CD1c-positive myeloid dendritic cell (primary cell): ENCODE results near the gene PLAC8.
A peak's percentile ranks its signal among the peaks of the same experiment; 100 is the strongest.
"Not testable (repeated sequence)": the region's sequence is repeated elsewhere in the genome, so short reads cannot be mapped to it uniquely, and the experiment has no call there.

Experiments
- DNase-seq: peaks from one replicate; pipeline ENCODE4 v3.0.0-alpha.2; 2016; ENCODE audit errors: extremely low spot score

PLAC8 gene

DNA sequence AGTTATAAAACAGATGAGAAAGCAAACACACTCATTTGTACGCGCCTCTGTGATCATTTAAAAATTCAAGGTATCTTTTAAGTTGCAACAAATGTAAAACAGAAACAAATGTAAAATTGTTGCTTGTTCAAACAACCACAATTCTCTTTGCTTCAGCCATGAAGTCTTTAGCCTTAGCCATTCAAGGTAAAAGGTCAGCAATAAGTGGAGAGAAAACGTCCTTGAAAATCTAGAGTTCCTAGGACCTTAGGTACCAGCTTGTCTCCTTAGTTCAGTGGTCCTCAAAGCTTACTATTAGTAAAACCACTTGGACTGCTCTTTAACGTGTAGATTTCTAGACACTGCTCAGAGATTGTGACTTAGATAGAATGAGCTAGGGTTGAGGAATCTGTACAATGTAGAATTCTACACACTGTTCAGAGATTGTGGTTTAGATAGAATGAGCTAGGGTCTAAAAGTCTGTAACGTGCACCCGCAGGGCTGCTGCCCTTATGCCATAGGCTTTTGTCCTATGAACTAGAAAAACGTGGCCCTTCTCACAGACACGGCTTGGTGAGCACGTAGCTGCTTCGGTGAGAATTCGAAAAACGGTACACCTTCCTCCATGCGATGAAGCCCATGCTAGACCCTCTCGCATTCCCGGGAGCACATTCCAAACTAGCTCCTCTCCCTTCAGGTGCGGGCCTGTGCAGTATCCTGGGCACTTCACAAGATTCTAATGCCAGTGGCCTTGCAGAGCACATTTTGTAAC lies 1.7 kb downstream of the PLAC8 start:
- DNase-seq: no peak

DNA sequence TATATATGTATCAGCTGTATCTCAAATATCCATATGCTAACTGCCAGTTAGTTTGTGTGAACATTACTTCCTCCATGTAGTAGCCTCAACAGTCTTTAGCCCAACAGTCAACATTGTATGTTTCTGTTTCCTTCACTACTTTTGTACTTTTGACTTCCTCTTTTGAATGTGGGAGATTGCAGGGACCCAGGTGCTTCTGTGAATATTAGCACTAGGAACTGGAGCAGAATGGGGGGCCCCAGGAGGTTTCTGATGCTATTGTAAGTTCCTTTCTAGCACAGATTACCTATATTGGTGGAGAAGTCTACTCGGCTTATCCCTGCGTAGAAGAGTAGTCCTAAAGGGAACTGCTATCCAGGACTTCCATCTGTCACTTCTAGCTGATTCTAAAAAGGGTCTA lies 2.3 kb downstream of the PLAC8 start:
- DNase-seq: peak; percentile 65

DNA sequence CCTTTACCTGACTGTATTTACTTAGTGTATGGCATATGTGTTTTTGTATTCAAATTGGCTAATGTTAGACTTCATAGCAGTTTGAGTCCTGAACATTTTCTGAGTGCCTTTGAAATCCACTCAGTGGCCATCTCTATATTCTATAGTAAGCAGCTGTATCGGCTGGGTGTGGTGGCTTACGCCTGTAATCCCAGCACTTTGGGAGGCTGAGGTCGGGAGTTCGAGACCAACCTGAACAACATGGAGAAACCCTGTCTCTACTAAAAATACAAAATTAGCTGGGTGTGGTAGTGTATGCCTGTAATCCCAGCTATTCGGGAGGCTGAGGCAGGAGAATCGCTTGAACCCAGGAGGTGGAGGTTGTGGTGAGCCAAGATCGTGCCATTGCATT lies 2.8 kb downstream of the PLAC8 start:
- DNase-seq: not testable (repeated sequence)

DNA sequence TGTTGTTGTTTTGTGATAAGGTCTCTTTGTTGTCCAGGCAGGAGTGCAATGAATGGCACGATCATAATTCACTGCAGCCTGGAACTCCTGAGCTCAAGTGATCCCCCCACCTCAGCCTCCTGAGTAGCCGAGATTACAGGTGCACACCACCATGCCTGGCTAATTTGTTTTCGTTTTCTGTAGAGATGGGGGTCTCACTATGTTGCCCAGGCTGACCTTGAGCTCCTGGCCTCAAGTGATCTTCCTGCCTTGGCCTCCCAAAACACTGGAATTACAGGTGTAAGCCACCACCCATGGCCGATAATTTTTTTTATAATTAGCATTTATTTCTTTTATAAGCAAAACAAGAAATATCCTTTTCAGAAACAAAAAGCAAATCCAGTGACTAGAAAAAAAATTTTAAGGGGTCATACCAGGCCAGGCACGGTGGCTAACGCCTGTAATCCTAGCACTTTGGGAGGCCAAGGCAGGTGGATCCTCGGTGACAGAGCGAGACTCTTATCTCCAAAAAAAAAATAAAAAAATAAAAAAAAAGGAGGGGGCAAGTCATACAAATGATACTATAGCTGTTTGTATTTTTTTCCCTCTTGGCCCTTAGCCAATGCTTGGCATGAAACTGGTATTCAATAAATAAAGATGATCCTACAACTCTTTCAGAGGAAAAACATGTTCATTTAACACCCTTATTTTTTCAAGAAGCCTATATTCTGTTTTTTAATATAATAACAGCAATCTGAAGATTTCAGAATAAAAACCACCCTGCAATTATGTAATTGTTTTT lies 3.4 kb downstream of the PLAC8 start:
- no peak for DNase-seq

DNA sequence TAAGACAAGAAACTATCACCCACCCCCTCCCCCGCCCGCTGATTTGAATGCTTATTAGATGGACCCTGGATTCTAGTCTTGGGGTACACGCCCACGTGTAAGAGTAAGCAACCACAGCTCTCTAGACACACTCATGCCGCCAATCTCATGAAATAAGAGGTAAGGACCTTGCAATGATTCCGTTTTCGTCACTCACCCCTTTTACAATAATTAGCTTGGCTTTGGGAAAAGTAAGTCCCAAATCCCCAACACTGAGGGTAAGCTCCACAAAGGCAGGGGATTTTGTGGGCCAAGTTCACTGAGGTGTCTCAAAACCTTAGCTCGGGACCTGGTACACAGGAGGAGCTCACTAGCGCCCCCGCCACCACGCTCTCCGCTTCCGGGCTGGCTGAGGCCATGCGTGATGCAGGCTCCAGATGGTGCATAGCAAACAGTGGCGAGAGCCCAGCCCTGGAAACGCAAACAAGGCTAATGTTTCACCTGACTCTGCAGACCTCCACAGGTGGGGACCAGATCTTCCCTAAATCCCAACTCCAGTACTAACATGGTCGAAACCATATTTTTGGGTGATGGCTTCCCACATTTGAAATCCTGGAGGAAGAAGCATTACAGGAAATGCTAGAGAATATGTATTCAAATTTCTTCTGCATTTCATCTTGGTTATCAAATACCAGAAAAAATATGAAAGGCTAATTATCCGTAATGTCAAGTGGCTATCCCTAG lies 4.1 kb downstream of the PLAC8 start:
- DNase-seq: peak; percentile 90

DNA sequence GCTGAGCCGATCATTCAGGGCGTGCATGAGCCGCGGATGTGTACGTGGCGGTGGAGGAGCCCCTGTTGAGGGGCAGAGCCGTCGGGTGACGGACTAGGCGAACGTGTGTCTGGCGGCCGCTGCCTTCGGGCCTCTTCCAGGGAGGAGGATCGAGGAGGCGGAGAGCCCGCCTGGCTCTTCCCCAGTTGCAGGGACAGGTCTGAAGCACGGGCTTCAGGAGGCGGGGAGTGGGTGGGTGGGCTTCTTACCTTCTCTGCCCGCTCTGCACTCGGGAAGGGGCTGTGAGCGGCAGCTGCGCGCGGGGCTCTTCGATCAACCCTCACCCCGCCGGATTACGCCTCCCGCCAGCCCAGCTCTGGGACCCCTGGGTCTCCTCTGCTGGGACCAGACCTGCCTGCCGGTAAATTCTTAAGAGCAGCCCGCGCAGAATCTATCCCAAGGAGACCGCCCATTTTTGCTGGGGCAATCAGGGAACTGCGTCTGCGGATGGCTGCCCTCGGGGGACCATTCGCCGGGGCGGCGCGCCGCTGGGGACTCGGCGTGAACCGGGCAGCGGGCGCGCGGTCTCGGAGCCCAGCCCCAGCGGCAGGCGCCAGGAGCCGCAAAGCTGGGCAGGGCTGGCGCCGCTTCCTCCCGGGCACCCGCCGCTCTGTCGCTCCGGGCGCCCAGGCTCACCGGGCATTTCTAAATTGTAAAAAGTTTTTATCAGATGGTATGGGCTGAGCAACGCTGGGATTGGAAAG lies 4.9 kb downstream of the PLAC8 start:
- DNase-seq: peak; percentile 73

DNA sequence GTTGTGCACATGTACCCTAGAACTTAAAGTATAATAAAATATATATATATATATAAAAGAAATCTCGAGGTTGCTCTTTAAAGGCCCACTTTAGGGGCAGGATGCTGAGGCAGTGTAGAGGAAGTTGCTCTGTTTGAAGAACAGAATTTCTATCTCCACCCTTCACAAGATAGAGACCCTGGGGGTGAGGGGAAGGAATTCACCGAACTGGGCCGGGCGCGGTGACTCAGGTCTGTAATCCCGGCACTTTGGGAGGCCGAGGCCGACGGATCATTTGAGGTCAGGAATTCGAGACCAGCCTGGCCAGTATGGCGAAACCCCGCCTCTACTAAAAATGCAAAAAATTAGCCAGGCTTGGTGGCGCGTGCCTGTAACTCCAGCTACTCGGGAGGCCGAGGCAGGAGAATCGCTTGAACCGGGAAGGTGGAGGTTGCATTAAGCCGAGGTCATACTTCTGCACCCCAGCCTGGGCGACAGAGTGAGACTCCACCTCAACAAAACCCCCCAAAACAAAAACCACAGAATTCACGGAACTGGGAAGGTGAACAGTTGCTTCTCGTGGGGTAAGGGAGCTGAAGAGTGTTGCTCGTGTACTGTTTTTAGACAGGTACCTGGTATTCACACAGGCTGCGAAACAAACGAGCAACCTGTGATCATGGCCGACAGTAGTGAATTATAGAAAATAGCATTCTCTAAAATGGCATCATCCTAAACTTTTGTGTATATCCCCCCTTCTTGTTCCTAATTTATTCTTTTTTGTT lies 6.2 kb downstream of the PLAC8 start:
- DNase-seq: no peak

DNA sequence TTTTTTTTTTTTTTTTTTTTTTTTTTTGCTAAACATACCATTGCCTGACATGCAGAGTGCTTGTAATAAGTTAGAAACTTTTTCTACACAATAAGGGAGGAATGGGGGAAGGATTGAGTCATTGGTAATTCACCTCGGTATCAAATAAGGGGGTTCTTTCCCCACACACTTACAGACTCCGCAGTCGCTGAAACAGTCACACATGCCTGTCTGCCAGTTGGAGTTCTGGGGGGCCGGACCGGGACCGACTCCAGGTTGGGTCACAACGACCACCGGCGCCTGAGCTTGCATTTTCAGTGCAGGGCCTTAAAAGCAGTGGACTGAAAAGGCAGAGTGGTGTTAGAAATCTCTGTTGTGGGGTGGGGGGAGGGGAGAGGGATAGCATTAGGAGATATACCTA lies 6.9 kb downstream of the PLAC8 start:
- DNase-seq: no peak

DNA sequence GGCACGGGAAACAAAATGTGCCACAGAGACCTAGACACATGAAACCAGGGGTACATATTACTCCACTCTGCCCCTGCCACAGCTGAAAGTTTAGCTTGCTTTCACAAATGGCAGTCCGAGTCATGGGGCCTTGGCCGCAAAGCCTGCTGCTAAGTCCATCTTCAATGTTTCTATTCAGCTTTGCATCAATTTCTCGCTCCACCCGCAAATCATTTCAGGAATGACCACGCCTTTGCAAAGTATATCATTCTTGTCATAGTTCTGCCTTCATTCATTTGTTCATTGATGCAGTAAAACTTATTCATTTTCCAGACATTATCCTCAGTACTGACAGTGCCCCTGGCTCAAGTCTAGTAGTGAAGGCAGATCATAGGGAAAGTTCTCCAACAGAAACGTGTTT lies 9.5 kb downstream of the PLAC8 start:
- DNase-seq: no peak

DNA sequence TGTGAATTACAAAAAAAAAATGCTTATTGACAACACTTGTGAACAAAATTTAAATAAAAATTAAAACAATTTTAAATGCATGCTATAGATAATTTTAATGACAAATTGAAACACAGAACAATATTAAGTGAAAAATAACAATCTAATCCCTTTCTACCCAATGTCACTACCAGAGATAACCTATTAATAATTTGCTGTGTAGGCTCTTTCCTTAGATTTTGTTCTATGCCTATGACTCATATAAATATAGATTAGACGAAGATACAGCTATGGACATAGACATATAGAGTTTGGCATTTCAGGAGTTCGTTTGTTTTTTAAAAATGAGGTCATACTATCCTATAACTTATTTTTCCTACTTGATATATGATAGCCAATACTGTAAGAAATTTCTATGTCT lies 18.1 kb downstream of the PLAC8 start:
- no peak for DNase-seq

DNA sequence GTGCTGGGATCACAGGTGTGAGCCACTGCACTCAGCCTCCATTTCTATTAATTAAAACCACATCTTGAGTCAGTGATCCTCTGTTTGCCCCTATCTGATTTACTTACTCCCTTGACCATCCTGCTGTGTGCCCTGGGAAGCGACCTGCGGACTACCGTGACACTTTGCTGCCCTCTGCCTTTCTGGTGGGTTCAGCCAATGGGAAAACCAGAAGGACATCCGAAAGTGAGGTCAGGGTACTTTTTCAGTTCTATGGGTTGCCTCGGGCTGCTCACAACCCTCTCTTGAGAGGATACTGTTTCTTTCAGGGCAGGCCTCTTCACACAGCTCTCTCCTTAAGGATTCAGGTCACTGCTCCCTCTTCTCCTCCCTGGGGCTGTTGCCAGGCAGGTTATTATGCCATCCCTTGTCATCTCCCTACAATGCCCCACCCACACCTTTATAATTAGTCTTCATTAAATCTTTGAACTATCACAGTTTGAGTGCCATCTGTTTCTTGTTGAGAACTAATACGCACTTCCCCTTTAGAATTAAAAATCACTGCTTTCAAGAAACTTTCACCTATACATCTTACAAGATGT lies 21.4 kb downstream of the PLAC8 start:
- no peak for DNase-seq

DNA sequence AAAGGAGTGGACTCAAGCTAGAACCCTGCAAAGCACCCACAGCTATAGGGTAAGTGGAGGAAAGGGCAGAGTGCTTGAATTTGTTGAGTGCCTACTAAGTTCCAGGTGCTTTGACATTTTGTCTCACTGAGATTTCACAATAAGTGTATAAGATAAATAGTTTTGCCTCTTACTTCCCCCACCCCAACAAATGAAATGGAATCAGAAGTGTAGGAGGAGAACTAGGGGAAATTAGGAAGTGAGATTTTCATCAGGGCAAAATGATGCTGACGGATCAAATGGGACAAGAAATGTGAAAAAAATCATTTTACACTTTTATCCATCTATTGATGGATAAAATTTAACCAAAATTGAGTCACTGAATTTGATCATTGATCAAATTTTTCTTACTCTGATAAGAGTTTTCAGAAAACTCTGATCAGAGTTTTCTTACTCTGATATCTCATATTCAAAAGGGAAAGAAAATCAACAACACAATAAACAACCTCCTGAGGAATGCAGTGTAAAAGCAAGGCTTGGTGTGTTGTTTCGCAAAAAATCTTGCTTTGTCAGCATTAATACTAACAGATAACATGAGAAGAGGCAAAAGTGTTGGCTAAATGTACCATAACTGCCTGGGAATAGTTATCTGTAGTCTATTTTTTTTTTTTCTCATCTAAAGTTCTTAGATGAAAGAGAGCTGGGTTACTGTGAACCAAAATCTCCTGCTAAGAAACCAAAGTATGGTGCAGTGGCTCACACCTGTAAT lies 24.9 kb downstream of the PLAC8 start:
- peak; percentile 68 for DNase-seq

DNA sequence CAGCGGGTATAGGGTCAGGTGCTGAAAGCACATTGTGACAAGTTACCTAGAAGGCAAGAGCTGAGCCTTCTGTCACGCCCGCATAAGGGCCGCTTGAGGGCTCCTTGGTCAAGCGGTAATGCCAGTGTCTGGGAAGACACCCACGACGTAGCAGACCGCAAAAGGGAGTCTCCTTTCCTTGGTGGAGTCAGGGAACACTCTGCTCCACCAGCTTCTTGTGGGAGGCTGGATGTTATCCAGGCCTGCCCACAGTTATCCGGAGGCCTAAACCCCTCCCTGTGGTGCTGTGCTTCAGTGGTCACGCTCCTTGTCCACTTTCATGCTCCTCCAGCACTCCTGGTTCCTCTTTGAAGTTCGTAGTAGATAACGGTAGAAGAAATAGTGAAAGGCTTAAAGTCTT lies 29.6 kb downstream of the PLAC8 start:
- peak; percentile 70 for DNase-seq

DNA sequence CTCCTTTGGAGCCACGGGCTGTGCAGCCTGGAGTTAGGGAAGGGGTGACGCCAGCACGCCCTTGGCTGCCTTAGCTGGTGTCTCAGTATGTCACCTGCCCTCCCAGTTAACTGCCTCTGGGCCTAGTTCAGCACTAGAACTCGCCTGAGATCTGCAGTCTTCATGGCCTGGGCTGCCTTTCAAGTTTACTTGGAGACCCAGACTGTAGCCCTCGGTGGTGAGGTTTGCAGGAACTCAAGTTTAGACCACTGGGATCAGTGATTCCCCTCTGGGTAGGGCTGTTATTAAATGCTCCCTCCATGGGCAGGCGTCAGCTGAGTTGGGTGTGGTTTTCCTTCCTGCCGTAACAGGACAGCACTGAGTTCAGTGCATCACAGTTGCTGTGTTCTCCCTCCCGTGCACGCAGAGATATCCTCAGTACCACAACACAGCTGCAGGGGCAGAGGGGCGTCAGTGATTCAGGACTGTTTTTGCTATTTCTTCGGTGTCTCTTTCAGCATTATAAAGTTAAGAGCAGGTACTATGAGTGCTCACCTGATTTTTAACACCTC lies 30.5 kb downstream of the PLAC8 start:
- DNase-seq: peak; percentile 68

DNA sequence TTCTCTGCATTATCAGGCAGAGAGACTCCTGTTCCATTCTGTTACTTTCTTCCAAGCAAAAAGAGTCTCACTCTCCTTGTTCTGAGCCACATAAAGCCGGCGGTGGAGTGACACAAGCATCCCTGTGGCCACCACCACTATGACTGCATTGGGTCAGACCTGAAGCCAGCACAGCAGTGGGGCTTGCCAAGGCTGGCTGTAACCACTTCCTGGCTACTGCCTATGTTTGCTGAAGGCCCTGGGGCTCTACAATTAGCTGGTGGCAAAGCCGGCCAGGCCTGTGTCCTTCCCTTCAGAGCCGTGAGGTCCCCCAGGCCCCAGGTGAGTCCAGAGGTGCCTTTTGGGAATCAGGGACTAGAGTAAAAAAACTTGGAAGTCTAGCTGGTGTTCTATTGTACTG lies 31.8 kb downstream of the PLAC8 start:
- no peak for DNase-seq

DNA sequence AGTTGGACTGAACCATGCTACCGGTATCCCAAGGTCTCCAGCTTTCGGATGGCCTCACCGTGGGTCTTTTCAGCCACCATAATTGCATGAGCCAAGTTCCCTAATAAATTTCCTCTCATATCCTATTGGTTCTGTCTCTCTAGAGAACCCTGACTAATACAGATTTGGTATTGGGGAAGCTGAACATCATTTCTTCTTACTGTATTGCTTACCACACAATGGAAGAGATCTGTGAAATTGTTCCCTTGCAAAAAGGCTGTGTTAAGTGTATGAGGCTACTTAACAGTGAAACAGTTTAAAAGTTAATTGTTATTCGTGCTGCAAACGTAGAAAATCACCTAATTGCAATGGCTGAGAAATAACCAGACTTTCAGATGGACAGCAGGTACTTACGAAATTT lies 34.0 kb downstream of the PLAC8 start:
- peak; percentile 32 for DNase-seq

DNA sequence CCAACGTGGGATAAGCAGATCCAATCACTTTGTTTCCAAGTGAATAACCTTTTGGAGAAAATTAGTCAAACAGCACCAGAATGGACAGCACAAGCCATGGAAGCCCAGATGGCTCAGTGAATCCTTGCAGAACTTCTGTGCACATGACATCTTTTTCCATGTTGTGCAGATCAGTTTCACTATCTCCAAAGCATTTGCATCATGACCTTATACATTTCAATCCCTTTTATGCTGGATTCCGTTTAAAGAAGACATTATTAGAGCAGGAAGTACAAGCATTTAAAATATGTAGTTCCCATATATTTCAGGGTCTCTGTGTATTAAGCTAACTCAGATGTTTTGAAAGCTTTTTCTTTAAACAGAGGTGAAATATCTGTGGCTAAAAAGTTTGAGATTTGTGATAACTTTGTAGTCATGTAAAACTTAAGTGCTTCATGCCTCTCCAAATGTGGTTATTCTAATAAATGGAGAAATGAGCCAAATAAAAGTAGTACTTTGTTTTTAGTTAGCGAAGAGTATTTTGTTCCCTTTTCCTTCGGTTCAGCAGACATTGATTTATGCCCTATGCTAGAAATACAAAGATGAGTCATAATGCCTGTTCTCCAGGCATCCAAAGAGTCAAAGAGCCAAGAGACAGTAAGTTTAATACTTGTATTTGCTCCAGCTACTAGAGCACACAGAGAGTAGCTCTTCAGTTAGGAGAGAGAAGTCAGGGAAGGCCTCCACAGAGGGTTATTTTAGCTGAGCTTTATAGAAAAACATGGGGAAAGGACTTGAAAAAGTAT lies 39.0 kb downstream of the PLAC8 start:
- peak; percentile 39 for DNase-seq

DNA sequence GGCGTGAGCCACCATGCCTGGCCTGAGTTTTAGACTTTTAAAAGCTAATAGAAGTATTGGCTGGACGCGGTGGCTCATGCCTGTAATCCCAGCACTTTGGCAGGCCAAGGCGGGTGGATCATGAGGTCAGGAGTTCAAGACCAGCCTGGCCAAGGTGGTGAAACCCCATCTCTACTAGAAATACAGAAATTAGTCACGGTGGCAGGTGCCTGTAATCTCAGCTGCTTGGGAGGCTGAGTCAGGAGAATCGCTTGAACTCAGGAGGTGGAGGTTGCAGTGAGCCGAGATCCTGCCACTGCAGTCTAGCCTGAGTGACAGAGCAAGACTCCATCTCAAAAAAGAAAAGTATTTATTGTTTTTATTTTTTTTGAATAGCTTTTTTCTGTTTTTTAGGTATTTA lies 39.7 kb downstream of the PLAC8 start:
- not testable (repeated sequence) for DNase-seq

DNA sequence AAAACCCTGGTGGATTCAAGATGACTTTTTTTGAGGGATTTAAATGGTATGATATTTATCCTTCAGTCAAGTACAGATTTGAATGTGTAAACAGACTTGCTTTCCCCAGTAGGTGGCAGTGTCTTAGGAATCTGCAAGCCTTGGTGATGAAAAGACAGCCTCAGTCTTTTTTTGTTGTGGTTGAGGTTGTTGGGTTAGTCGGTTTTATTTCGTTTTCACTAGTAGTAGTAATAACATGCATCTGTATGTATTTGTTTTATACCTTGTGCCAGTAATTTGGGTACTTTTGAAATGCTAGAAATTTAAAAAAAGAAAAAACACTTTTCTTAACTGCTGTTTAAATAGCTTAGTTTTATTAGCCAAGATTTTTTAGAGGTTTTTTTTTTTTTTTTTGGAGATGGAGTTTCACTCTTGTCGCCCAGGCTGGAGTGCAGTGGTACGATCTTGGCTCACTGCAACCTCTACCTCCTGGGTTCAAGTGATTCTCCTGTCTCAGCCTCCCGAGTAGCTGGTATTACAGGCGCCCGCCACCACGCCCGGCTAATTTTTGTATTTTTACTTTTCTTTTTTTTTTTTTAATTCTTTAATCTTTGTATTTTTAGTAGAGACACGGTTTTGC lies 40.3 kb downstream of the PLAC8 start:
- peak; percentile 84 for DNase-seq
